ENCODE data around the gene HSPA13. TPM values are rescaled to one million over a fixed set of nuclear protein-coding genes. Genes with fewer than 3 reads are reported as not detected.
A peak's percentile ranks its signal among the peaks of the same experiment; 100 is the strongest.

Gene HSPA13
- total and polyA plus RNA-seq, 4 donors = 4.9 to 37.2 (median 13.2) TPM

GRCh38 chr21:14403681-14404318 is 20.9 kb upstream of the HSPA13 start:
- TF ChIP-seq SP1 (IDR thresholded peaks at IDR 0.05) (no peak), RAD21 (IDR thresholded peaks at IDR 0.05) (peak; percentile 80 to 81), CTCF (IDR thresholded peaks at IDR 0.05; ENCODE audit: low read depth, low read length, missing input control) (peak; percentile 51)
- TF ChIP-seq, protein P1, sequence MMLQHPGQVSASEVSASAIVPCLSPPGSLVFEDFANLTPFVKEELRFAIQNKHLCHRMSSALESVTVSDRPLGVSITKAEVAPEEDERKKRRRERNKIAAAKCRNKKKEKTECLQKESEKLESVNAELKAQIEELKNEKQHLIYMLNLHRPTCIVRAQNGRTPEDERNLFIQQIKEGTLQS (IDR thresholded peaks at IDR 0.05) = no peak
- no peak overlapping the region for H3K27ac ChIP-seq (ENCODE audit: low read depth in 1 of 2, low read length in 2 of 2)
- H3K27me3 ChIP-seq (ENCODE audit: control insufficient read depth in 4 of 4, insufficient read depth in 4 of 4, low read length in 3 of 4) = no peaks in the 10 kb centered on the region
- 25% methylated on average over 1 of the region's 1 CpG for WGBS
- no peaks in the 10 kb centered on the region for H3K36me3 ChIP-seq (ENCODE audit: control insufficient read depth in 4 of 4, insufficient read depth in 3 of 4, low read depth in 1 of 4, low read length in 3 of 4)
- no peak for DNase-seq (ENCODE audit: low spot score)
- H3K4me1 ChIP-seq (ENCODE audit: control insufficient read depth in 4 of 4, insufficient read depth in 4 of 4, low read length in 3 of 4) = no peaks in the 10 kb centered on the region
- no peaks in the 10 kb centered on the region for H3K9me3 ChIP-seq (ENCODE audit: control insufficient read depth in 4 of 4, low read length in 3 of 4)
- no peak overlapping the region for H3K4me3 ChIP-seq (ENCODE audit: low read depth in 1 of 3, low read length in 3 of 3)
- H3K9ac ChIP-seq (ENCODE audit: low read depth in 1 of 2, low read length in 2 of 2) = no peak overlapping the region

GRCh38 chr21:14401217-14401616 is 18.3 kb upstream of the HSPA13 start:
- no peak overlapping the region for H3K27ac ChIP-seq (ENCODE audit: low read depth in 1 of 2, low read length in 2 of 2)
- no peak overlapping the region for H3K4me3 ChIP-seq (ENCODE audit: low read depth in 1 of 3, low read length in 3 of 3)
- no peak for DNase-seq (ENCODE audit: low spot score)
- WGBS = 53% methylated on average over 1 of the region's 1 CpG
- H3K36me3 ChIP-seq (ENCODE audit: control insufficient read depth in 4 of 4, insufficient read depth in 3 of 4, low read depth in 1 of 4, low read length in 3 of 4) = no peaks in the 10 kb centered on the region
- no peaks in the 10 kb centered on the region for H3K4me1 ChIP-seq (ENCODE audit: control insufficient read depth in 4 of 4, insufficient read depth in 4 of 4, low read length in 3 of 4)
- TF ChIP-seq JUND (IDR thresholded peaks at IDR 0.05) = no peak
- no peak for TF ChIP-seq CTCF (IDR thresholded peaks at IDR 0.05; ENCODE audit: low read depth, low read length, missing input control)
- TF ChIP-seq GABPA (IDR thresholded peaks at IDR 0.05 in 1 of 2, conservative IDR thresholded peaks at IDR 0.05 in 1 of 2) = no peak
- no peak for TF ChIP-seq ZBTB33 (IDR thresholded peaks at IDR 0.05)
- no peak for TF ChIP-seq TAF1 (conservative IDR thresholded peaks at IDR 0.05)
- no peak for TF ChIP-seq REST (IDR thresholded peaks at IDR 0.05)
- no peak for TF ChIP-seq MAX (IDR thresholded peaks at IDR 0.05)
- TF ChIP-seq, protein P1 (IDR thresholded peaks at IDR 0.05) = no peak
- no peak for TF ChIP-seq HNF4G (IDR thresholded peaks at IDR 0.05)
- no peak for TF ChIP-seq RAD21 (IDR thresholded peaks at IDR 0.05)
- no peak for TF ChIP-seq RXRA (IDR thresholded peaks at IDR 0.05)
- no peak overlapping the region for H3K9ac ChIP-seq (ENCODE audit: low read depth in 1 of 2, low read length in 2 of 2)
- H3K9me3 ChIP-seq (ENCODE audit: control insufficient read depth in 4 of 4, low read length in 3 of 4) = no peaks in the 10 kb centered on the region
- no peaks in the 10 kb centered on the region for H3K27me3 ChIP-seq (ENCODE audit: control insufficient read depth in 4 of 4, insufficient read depth in 4 of 4, low read length in 3 of 4)

Measured in liver (tissue), 9 donors.